C4-2B (cell line): ENCODE data around the gene TRAPPC14.

ENCODE experiments used
- ZFX ChIP-seq: fragments of 450-650 bp; IDR thresholded peaks from 2 replicates; pipeline ENCODE4 v1.6.1; 2017
- TF ChIP-seq, protein P1 (sequence below): fragments of 450-650 bp; conservative IDR thresholded peaks from 2 replicates; pipeline ENCODE4 v1.5.1; 2017; ENCODE audit warnings: mild to moderate bottlenecking

DNA sequence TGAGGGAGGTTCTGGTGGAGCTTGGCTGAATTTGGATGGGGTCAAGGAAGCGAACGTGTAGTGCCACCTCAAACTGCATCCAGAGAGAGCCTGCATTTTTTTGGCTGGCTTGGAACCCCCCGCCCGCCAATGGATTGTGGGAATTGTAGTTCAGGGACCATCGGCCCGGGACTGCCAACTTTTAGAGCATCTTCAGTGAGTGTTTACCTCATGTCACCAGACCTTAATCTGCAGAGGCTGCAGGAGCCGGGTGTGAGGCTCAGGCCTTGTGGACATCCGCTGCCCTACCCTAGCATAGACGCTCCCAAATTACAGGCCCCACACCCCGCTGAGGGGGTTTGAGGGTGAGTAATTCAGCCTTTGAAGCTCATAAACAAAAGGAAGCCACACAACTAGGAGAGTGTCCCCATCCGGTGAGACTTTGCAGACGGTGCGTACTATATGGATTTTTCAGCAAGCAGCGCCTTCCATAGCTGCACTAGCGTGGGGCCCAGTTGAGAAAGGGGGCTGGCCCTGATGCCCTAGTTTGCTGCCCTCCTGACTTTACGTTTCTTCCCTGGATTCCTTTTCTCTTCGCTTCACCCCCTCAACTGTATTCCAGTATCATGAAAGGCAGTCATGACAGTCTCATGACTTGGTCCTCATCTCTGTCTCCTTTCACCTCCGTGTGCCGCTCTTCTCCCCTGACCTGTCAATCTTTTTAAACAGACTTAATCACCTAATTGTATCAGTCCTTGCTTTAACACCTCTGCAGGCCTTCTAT is 38.4 kb downstream of the TRAPPC14 start:
- TF ChIP-seq, protein P1, sequence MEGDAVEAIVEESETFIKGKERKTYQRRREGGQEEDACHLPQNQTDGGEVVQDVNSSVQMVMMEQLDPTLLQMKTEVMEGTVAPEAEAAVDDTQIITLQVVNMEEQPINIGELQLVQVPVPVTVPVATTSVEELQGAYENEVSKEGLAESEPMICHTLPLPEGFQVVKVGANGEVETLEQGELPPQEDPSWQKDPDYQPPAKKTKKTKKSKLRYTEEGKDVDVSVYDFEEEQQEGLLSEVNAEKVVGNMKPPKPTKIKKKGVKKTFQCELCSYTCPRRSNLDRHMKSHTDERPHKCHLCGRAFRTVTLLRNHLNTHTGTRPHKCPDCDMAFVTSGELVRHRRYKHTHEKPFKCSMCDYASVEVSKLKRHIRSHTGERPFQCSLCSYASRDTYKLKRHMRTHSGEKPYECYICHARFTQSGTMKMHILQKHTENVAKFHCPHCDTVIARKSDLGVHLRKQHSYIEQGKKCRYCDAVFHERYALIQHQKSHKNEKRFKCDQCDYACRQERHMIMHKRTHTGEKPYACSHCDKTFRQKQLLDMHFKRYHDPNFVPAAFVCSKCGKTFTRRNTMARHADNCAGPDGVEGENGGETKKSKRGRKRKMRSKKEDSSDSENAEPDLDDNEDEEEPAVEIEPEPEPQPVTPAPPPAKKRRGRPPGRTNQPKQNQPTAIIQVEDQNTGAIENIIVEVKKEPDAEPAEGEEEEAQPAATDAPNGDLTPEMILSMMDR, result no peak
- TF ChIP-seq ZFX, result no peak
